Lower leg skin (tissue), 3 donors: Measurements from ENCODE around the gene HBB.

ENCODE experiments used
- POLR2A ChIP-seq, 2 donors: fragments of 450-650 bp; IDR thresholded peaks; one replicate each; pipeline ENCODE4 v1.6.1; 2016 to 2017; ENCODE audit warnings: antibody characterized with exemption in 2 of 2, mild to moderate bottlenecking in 1 of 2, moderate library complexity in 1 of 2
- TF ChIP-seq, protein P1 (sequence below), 3 donors: fragments of 450-650 bp; IDR thresholded peaks; one replicate each; pipeline ENCODE4 v1.5.1; 2016; ENCODE audit warnings: antibody characterized with exemption in 3 of 3, mild to moderate bottlenecking in 3 of 3, moderate library complexity in 2 of 3

DNA sequence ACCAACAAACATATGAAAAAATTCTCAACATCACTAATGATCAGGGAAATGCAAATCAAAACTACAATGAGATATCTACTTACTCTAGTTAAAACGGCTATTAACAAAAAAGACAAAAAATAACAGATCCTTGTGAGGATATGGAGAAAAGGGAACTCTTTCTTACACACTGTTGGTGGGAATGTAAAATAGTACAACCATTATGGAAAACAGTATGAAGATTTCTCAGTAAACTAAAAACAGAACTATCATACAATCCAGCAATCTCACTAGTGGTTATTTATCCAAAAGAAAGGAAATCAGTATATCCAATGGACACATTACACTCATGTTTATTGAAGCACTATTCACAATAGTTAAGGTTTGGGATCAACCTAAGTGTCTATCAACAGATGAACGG is 39.0 kb upstream of the HBB start:
- TF ChIP-seq POLR2A (IDR thresholded peaks at IDR 0.05), result no peak
- TF ChIP-seq, protein P1, sequence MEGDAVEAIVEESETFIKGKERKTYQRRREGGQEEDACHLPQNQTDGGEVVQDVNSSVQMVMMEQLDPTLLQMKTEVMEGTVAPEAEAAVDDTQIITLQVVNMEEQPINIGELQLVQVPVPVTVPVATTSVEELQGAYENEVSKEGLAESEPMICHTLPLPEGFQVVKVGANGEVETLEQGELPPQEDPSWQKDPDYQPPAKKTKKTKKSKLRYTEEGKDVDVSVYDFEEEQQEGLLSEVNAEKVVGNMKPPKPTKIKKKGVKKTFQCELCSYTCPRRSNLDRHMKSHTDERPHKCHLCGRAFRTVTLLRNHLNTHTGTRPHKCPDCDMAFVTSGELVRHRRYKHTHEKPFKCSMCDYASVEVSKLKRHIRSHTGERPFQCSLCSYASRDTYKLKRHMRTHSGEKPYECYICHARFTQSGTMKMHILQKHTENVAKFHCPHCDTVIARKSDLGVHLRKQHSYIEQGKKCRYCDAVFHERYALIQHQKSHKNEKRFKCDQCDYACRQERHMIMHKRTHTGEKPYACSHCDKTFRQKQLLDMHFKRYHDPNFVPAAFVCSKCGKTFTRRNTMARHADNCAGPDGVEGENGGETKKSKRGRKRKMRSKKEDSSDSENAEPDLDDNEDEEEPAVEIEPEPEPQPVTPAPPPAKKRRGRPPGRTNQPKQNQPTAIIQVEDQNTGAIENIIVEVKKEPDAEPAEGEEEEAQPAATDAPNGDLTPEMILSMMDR (IDR thresholded peaks at IDR 0.05), result no peak
